ENCODE data around the gene TATDN2.

The TATDN2 gene

DNA sequence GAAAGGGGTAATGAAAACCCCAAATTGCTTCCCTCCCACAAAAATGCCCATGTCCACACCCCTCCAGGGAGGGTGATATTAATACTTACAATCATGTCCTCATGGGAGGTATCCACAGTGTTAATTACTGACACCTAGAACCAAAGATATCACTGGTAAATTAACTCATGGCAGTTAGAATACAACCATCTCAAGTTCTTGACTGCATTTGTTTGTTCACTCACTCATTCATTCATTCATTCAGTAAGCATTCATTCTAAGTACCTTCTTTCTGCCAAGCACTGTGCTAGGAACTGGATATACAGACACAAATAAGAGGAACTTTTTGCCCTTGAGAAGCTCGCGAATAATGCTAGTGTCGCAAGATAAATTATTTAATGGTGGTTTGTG is 69.7 kb downstream of the TATDN2 start:
- no peak for ATAC-seq (replicated peaks)
- DNase-seq = no peak
- H3K9me3 Mint-ChIP-seq = no peaks in the 10 kb centered on the region
- H3K4me1 Mint-ChIP-seq = peaks cover 18 to 42% of the 10 kb centered on the region in 2 donors
- H3K36me3 Mint-ChIP-seq = peaks cover 21 to 25% of the 10 kb centered on the region in 2 donors
- no peak overlapping the region for H3K27ac Mint-ChIP-seq
- no peak overlapping the region for H3K4me3 Mint-ChIP-seq
- no peaks in the 10 kb centered on the region for H3K27me3 Mint-ChIP-seq

DNA sequence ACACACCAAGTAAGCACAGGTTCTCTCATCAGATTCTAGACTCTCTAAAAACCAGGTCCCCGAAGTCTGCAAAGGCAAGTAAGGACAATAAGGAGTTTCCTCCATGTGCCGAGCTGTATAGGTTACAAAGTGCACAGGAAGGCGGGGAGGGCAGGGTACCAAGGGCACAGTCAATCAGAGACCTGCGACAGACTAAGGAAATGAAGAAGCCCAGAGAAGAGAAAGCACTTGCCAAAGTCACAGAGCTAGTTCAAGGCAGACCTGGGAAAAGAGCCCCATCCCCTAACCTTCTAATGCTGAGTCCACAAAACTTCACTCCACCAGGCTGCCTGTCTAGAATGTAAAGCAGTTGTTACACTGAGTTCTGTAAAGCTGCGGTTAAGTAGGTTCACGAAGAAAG is 71.0 kb downstream of the TATDN2 start:
- Mint-ChIP-seq H3K27me3 (no peaks in the 10 kb centered on the region), H3K27ac (peak overlapping the region; percentile 85), H3K36me3 (peaks cover 13 to 17% of the 10 kb centered on the region in 2 donors), H3K4me3 (peak overlapping the region; percentile 69 to 87), H3K4me1 (peaks cover 18 to 42% of the 10 kb centered on the region in 2 donors), H3K9me3 (no peaks in the 10 kb centered on the region)
- no peak for ATAC-seq (replicated peaks)
- no peak for DNase-seq

DNA sequence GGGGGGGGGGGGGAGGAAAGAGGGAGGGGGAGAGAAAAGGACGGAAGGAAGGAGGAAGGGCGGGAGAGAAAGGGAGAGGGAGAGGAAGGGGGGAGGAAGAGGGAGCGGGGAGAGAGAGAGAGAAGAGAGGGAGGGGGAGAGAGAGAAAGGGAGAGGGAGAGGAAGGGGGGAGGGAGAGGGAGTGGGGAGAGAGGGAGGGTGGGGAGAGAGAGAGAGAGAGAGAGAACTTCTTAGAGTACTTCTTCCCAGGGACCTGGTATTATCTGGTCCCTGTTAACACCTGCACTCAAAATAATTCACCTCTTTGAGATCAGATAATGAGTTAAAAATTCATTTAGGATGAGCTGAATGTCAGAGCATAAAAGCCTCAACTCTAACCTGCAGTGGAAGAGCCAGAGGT is 71.5 kb downstream of the TATDN2 start:
- peaks cover 9 to 11% of the 10 kb centered on the region in 2 donors for H3K36me3 Mint-ChIP-seq
- peak overlapping the region; percentile 83 to 87 for H3K4me3 Mint-ChIP-seq
- H3K27me3 Mint-ChIP-seq = peaks cover 0 to under 1% of the 10 kb centered on the region in 2 donors
- no peak for DNase-seq
- no peaks in the 10 kb centered on the region for H3K9me3 Mint-ChIP-seq
- H3K4me1 Mint-ChIP-seq = peaks cover 18 to 42% of the 10 kb centered on the region in 2 donors
- no peak for ATAC-seq (replicated peaks)
- H3K27ac Mint-ChIP-seq = no peak overlapping the region

DNA sequence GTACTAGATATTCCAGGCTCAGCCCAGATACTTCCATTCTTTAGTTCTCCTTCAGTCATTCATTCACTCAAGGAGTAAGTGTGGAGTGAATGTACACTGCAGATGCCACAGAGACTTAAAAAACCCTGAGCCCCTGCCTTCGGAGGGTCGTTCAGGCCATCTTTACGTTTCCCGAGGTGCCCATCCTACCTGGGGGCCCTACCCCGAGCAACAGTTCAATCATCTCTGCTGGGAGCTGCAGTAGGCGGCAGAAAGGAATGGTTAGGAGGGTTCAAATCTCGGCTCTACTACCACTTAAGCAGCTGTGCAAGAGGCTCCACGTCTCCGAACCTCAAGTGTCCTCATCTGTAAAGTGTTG is 72.0 kb downstream of the TATDN2 start:
- Mint-ChIP-seq H3K4me3 (peak overlapping the region; percentile 83 to 87), H3K36me3 (peaks cover 9% of the 10 kb centered on the region in 2 donors), H3K27me3 (peaks cover 4 to 6% of the 10 kb centered on the region in 2 donors), H3K4me1 (peaks cover 18 to 42% of the 10 kb centered on the region in 2 donors), H3K27ac (peak overlapping the region; percentile 95), H3K9me3 (no peaks in the 10 kb centered on the region)
- DNase-seq = no peak
- no peak for ATAC-seq (replicated peaks)

DNA sequence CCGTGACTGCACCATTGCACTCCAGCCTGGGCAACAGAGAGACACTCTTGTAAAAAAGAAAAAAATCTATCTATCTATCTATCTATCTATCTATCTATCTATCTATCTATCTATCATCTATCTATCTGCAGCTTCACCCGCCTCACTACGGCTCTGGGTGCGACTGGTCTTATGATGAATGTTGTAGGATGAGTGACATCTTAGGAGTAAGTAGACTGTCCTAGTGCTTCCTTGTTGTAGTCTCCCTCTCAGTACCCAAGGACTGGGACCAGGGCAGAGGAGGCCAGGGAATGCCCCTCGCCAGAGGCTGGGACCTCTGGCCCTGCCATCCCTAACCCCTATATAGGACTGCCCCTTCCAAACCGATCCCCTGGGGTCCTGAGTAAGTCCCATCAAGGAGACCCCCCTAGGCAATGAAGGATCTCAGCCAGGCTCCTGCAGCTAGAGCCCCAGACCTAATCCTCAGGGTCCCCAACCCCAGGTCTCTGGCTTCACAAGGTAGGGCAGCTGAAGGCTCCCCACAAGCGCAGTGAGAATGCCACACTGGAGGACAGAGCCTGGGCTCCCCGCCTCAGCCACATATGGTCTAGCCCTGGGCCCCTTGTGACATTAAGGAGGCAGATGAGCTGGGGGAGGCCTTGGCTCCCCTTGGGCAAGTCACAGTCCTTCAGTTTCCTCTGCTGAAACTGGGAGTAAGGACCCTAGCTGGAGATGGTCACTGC is 73.5 kb downstream of the TATDN2 start:
- Mint-ChIP-seq H3K9me3 (no peaks in the 10 kb centered on the region), H3K27me3 (peaks cover 9 to 17% of the 10 kb centered on the region in 2 donors), H3K4me1 (peaks cover 18 to 36% of the 10 kb centered on the region in 2 donors), H3K4me3 (peak overlapping the region; percentile 71 to 83), H3K27ac (peak overlapping the region; percentile 95), H3K36me3 (peaks cover 4 to 9% of the 10 kb centered on the region in 2 donors)
- DNase-seq (no peak), ATAC-seq (replicated peaks) (no peak)

DNA sequence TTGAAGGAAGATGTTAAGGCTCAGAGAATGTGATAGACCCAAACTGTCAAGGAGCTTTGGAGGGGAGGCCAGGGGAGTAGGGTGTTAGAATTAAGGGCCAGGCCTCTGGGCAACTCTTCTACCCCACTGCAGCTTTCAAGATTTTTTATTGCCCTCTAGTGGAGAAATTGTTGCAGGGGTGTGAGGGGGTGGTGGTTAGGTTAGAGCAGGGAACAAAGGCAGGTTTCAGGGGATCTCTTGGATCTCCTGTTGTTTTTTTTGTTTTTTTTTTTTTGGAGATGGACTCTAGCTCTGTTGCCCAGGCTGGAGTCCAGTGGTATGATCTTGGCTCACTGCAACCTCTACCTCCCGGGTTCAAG is 74.1 kb downstream of the TATDN2 start:
- Mint-ChIP-seq H3K4me1 (peaks cover 18 to 36% of the 10 kb centered on the region in 2 donors), H3K4me3 (no peak overlapping the region), H3K27ac (peak overlapping the region; percentile 79), H3K36me3 (peaks cover 4 to 9% of the 10 kb centered on the region in 2 donors), H3K9me3 (no peaks in the 10 kb centered on the region), H3K27me3 (peaks cover 10 to 19% of the 10 kb centered on the region in 2 donors)
- ATAC-seq (replicated peaks) (no peak), DNase-seq (no peak)

DNA sequence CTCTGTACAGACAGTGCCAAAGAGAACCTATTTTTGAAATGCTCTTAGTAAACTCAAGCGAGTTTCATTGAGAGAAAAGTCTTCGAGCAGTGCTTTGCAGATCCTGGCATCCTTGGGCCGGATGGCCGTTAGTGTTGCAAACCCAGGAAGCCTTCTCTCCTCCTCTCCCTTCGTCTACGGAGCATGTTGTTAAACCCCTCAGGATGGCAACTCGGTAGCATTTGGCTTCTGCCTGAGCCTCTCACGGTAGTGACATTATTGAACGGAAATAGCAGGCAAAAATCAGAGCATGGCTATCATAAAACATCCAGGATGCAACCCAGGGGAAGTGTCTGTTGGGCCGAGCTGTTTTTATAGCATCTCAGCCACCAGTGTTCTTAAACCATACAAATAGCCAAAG is 79.3 kb downstream of the TATDN2 start:
- no peaks in the 10 kb centered on the region for H3K36me3 Mint-ChIP-seq
- DNase-seq (no peak), ATAC-seq (replicated peaks) (no peak)
- no peak overlapping the region for H3K27ac Mint-ChIP-seq
- H3K9me3 Mint-ChIP-seq = no peaks in the 10 kb centered on the region
- H3K4me1 Mint-ChIP-seq = peaks cover 6 to 7% of the 10 kb centered on the region in 2 donors
- H3K27me3 Mint-ChIP-seq = peaks cover 24 to 38% of the 10 kb centered on the region in 2 donors
- H3K4me3 Mint-ChIP-seq = no peak overlapping the region

DNA sequence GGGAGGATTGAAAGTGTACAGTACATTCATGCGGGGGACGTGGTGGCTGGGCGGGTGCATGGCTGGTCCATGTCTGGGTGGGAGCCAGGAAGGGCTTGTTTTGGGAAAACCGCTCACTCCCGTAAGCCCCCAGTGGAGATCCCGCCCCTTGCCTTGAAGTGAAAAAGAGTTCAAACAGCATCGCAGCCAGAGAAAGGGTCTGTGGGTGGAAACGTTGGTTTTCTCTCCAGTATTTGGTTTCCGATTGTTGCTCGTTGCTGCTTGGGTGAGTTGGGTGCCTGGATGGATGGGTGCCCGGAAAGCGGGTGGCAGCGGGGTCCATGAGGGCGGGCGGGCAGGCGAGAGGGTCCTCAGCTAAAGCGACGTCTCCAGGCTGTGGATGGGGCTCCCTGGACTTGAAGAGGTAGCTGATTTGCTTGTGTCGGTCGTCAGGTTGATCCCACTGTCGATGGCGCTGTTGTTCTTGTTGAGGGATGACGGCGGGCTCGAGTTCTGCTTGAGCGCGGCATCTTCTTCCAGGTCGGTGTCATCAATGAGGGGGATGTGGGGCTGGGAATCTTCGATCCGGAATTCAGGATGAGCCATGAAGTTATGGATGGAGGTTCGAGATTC is 80.3 kb downstream of the TATDN2 start:
- Mint-ChIP-seq H3K9me3 (no peaks in the 10 kb centered on the region), H3K36me3 (no peaks in the 10 kb centered on the region), H3K27me3 (peaks cover 24 to 38% of the 10 kb centered on the region in 2 donors), H3K4me3 (no peak overlapping the region), H3K4me1 (peaks cover 16 to 17% of the 10 kb centered on the region in 2 donors), H3K27ac (no peak overlapping the region)
- ATAC-seq (replicated peaks) (no peak), DNase-seq (no peak)

DNA sequence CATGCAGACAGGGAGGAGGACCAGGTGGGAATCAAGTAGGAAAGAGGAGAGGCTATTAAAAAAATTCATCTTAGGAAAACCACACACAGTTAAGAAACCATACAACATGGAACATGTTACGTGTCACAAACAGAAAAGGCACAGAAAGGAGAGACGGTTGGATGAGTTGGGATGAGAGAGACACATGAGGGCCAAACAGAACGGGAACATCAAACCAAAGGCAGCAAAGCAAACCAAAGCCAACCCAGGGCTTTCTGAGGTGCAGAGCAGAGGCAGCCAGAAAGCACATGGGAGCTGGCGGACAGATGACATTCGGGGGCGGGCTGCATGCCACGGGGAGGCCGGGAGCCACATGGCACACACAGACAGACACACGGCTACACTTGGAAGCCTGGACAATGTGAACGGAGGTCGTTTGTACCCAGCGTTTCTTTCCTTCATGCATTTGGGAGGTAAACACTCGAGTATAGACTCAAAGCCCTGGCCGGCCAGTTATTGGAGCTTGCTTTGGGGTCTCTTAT is 81.3 kb downstream of the TATDN2 start:
- no peaks in the 10 kb centered on the region for H3K9me3 Mint-ChIP-seq
- H3K27ac Mint-ChIP-seq = no peak overlapping the region
- H3K4me3 Mint-ChIP-seq = no peak overlapping the region
- peaks cover 17 to 19% of the 10 kb centered on the region in 2 donors for H3K4me1 Mint-ChIP-seq
- ATAC-seq (replicated peaks) (no peak), DNase-seq (no peak)
- H3K27me3 Mint-ChIP-seq = peaks cover 24 to 38% of the 10 kb centered on the region in 2 donors
- H3K36me3 Mint-ChIP-seq = no peaks in the 10 kb centered on the region

DNA sequence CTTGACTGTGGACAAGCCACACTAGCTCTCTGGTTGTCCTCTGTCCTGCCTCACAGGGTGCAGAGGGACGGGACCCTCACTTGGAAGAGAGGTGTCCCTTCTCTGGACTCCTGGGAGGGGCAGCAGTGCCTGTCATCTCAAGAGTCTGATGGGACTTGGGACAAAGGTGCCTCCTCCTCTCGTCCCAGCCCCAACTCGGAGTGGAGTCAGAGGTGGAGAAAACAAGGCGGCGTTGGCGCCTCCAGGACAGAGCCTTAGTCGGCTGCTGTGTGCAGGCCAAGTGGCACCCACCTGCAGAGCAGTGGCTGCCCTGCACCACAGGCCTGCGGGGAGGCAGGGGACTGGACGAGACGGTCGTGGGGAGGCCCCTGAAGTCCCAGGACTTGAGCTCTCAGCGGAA is 82.1 kb downstream of the TATDN2 start:
- Mint-ChIP-seq H3K27ac (no peak overlapping the region), H3K36me3 (no peaks in the 10 kb centered on the region), H3K27me3 (peaks cover 20 to 32% of the 10 kb centered on the region in 2 donors), H3K4me1 (peaks cover 19 to 22% of the 10 kb centered on the region in 2 donors), H3K4me3 (no peak overlapping the region), H3K9me3 (no peaks in the 10 kb centered on the region)
- ATAC-seq (replicated peaks) (no peak), DNase-seq (no peak)

Measured in stimulated activated naive B cell treated with anti-CD40 and anti-IgM and Interleukin-4, amounts not matched to agents 10 μg/mL and 1 μg/mL and 100 μg/mL, for 72 hours (primary cell).